Endothelial cell of umbilical vein (primary cell): ENCODE results near the gene EEF1A1. TPM values are rescaled to one million over a fixed set of nuclear protein-coding genes. Genes with fewer than 3 reads are reported as not detected.

Experiments
- BruUV-seq: library from RNA; stranded (reverse); fragments of 400-500 nt; replicated peaks from 2 replicates; lab custom pipeline; 2021; lab: Mats Ljungman, UMichigan
- CTCF ChIA-PET: fragments of 300-600, 350-600 bp; sonication (Branson Sonifier 250); formaldehyde crosslinking; loops from one replicate; lab custom pipeline; 2021; ENCODE audit warnings: antibody characterized with exemption, inconsistent platforms; lab: Charles Lee
- POLR2A ChIA-PET: fragments of 300-600, 350-600 bp; sonication (Branson Sonifier 250); formaldehyde crosslinking; loops from one replicate; lab custom pipeline; 2021; ENCODE audit warnings: antibody characterized with exemption, inconsistent platforms; lab: Charles Lee
- DNase-seq: peaks from one replicate; pipeline ENCODE4 v3.0.0-alpha.2; 2011; ENCODE audit warnings: low read depth, low spot score
- FAIRE-seq: peaks from 2 replicates; lab custom pipeline; 2011; peaks lifted over from hg19 to GRCh38; lab: Jason Lieb, UNC
- H2AFZ ChIP-seq: 2 replicates; pipeline ENCODE4 v1.6.0; 2012; ENCODE audit warnings: low read depth, low read length, control low read depth, inconsistent platforms
- H3K27ac ChIP-seq: 2 replicates; pipeline ENCODE4 v1.5.1; 2011; ENCODE audit warnings: low read depth, mild to moderate bottlenecking, control low read depth, low read length, moderate library complexity; ENCODE audit not compliant: insufficient read depth
- H3K27me3 ChIP-seq, 2 experiments: 2 replicates each; pipeline versions ENCODE4 v1.6.0 to v1.6.1; 2011; ENCODE audit warnings: low read length in 2 of 2, mixed read lengths in 1 of 2; ENCODE audit not compliant: control insufficient read depth in 2 of 2, insufficient read depth in 2 of 2
- H3K36me3 ChIP-seq, 2 experiments: 2 replicates in 1 of 2; 3 replicates in 1 of 2; pipeline ENCODE4 v1.5.1; 2011; ENCODE audit warnings: low read length in 2 of 2, mild to moderate bottlenecking in 1 of 2, moderate library complexity in 1 of 2; ENCODE audit not compliant: control insufficient read depth in 2 of 2, insufficient read depth in 2 of 2; ENCODE audit errors: extremely low read depth in 1 of 2
- H3K4me1 ChIP-seq: 3 replicates; pipeline ENCODE4 v1.5.1; 2011; ENCODE audit warnings: mild to moderate bottlenecking, low read length; ENCODE audit not compliant: control insufficient read depth, insufficient read depth; ENCODE audit errors: extremely low read depth
- H3K4me2 ChIP-seq: 2 replicates; pipeline ENCODE4 v1.6.1; 2011; ENCODE audit warnings: low read length, control low read depth, mixed read lengths; ENCODE audit not compliant: insufficient read depth
- H3K4me3 ChIP-seq, 3 experiments: fragments of 200-600 bp in 1 of 3; sonication (generic), shearing (Covaris generic) in 1 of 3; replicated peaks in 1 of 3; 2 replicates each; pipeline ENCODE4 v1.5.1; 2011 to 2016; ENCODE audit warnings: control low read depth in 3 of 3, low read length in 3 of 3, mild to moderate bottlenecking in 2 of 3, inconsistent platforms in 1 of 3, low read depth in 1 of 3, moderate library complexity in 1 of 3; ENCODE audit not compliant: insufficient read depth in 1 of 3
- H3K79me2 ChIP-seq: 2 replicates; pipeline ENCODE4 v1.6.0; 2012; ENCODE audit warnings: low read length, inconsistent platforms; ENCODE audit not compliant: control insufficient read depth, insufficient read depth
- H3K9ac ChIP-seq: replicated peaks from 2 replicates; pipeline ENCODE3; 2011; ENCODE audit warnings: low read length, control low read depth; ENCODE audit not compliant: insufficient read depth; ENCODE audit errors: extremely low read depth
- H3K9me1 ChIP-seq: replicated peaks from 3 replicates; pipeline ENCODE4 v1.6.0; 2011; ENCODE audit warnings: mild to moderate bottlenecking, low read length; ENCODE audit not compliant: control insufficient read depth, insufficient read depth; ENCODE audit errors: extremely low read depth
- H3K9me3 ChIP-seq: replicated peaks from 2 replicates; pipeline ENCODE4 v1.5.1; 2012; ENCODE audit warnings: low read length, inconsistent platforms; ENCODE audit not compliant: control insufficient read depth, insufficient read depth
- H4K20me1 ChIP-seq: replicated peaks from 2 replicates; pipeline ENCODE3; 2011; ENCODE audit warnings: mild to moderate bottlenecking, low read length; ENCODE audit not compliant: control insufficient read depth, insufficient read depth; ENCODE audit errors: extremely low read depth
- EZH2 ChIP-seq: IDR thresholded peaks from 2 replicates; pipeline ENCODE4 v1.6.1; 2012; ENCODE audit warnings: borderline replicate concordance, low read depth, mild to moderate bottlenecking, moderate library complexity, low read length, inconsistent platforms; ENCODE audit not compliant: severe bottlenecking
- FOS ChIP-seq: IDR thresholded peaks from 2 replicates; pipeline ENCODE4 v1.6.1; 2011; ENCODE audit warnings: mild to moderate bottlenecking, low read length, moderate library complexity, borderline replicate concordance; ENCODE audit not compliant: insufficient read depth
- GATA2 ChIP-seq: IDR thresholded peaks from 2 replicates; pipeline ENCODE4 v1.7.0; 2011; ENCODE audit warnings: low read depth, mild to moderate bottlenecking, moderate library complexity, mixed read lengths, low read length; ENCODE audit not compliant: insufficient read length, insufficient read depth
- JUN ChIP-seq: IDR thresholded peaks from 2 replicates; pipeline ENCODE4 v1.6.1; 2011; ENCODE audit warnings: borderline replicate concordance, low read depth; ENCODE audit not compliant: insufficient read length, insufficient read depth
- MYC ChIP-seq: IDR thresholded peaks from one replicate; pipeline ENCODE4 v1.6.1; 2011; ENCODE audit warnings: mild to moderate bottlenecking, low read depth, low read length
- POLR2A ChIP-seq: IDR thresholded peaks from 2 replicates; pipeline ENCODE4 v1.6.1; 2012; ENCODE audit warnings: low read depth, mild to moderate bottlenecking, control low read depth, low read length
- POLR2AphosphoS5 ChIP-seq: IDR thresholded peaks from 2 replicates; pipeline ENCODE4 v1.6.1; 2012; ENCODE audit warnings: low read depth, mild to moderate bottlenecking, control low read depth, low read length, moderate library complexity; ENCODE audit not compliant: insufficient read depth
- dilution Hi-C: fragments of 300-500 bp; cut with MboI; formaldehyde crosslinking; loops from one replicate; pipeline ENCODE4 v1.15.0; 2019; ENCODE audit warnings: low sequenced_read_pairs; ENCODE audit not compliant: extremely low pct_ligation_motif_present
- intact Hi-C: fragments of 100-400 bp; cut with micrococcal nuclease; formaldehyde crosslinking; loops from one replicate; pipeline ENCODE4 v1.10.0; 2022
- polyA plus RNA-seq, 4 experiments: library from polyadenylated mRNA; depleted of rRNA in 3 of 4; stranded (reverse) in 3 of 4; unstranded in 1 of 4; fragments of >200 nt; gene quantifications; 2 replicates each; pipeline versions ENCODE4 v1.2.1 to v1.2.3, GENCODE V29; 2011 to 2012; ENCODE audit warnings: missing spikeins in 1 of 4
- total RNA-seq: library from RNA; stranded (reverse); gene quantifications from 2 replicates; pipeline ENCODE4 v1.2.3, GENCODE V29; 2021
- TF ChIP-seq, protein P1 (sequence below), 2 donors: IDR thresholded peaks; 1 replicate in 1 of 2; 2 replicates in 1 of 2; pipeline ENCODE4 v1.5.1; 2011; ENCODE audit warnings: low read length in 2 of 2, mild to moderate bottlenecking in 2 of 2, moderate library complexity in 2 of 2, control low read depth in 1 of 2, inconsistent platforms in 1 of 2, low read depth in 1 of 2; ENCODE audit not compliant: insufficient read depth in 1 of 2; ENCODE audit errors: extremely low read depth in 1 of 2
- TF ChIP-seq, protein P2 (sequence below): IDR thresholded peaks from 2 replicates; pipeline ENCODE4 v1.6.1; 2011; ENCODE audit not compliant: insufficient read depth, insufficient read length

EEF1A1 gene
- total and polyA plus RNA-seq, 2 donors (not counting 3 experiments of a cell fraction or from before 2014, with no cell fraction given), result 9,186 to 11,104 TPM

DNA sequence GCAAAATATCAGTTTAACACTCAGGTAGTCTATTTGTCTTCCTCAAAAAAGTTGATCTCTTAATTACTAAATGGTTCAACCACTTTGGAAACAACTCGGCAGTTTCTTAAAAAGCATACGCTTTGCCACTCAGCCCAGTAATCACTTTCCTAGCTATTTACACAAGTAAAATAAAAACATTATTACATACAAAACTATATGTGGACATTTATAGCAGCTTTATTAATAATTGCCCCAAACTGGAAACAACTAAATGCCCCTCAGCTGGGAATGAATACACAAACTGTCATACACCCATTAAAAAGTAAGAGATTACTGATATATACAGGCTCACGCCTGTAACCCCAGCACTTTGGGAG, 7.4 kb downstream of the EEF1A1 start:
- Histone ChIP-seq H3K4me1 (peaks cover 15% of the 10 kb centered on the region), H3K9me1 (no peaks in the 10 kb centered on the region), H3K9ac (no peak overlapping the region), H3K36me3 (peaks cover 13 to 20% of the 10 kb centered on the region in 2 experiments), H3K9me3 (no peaks in the 10 kb centered on the region), H3K4me2 (no peak overlapping the region), H3K27me3 (no peaks in the 10 kb centered on the region), H3K27ac (no peak overlapping the region), H2AFZ (no peak overlapping the region), H4K20me1 (peaks cover 4% of the 10 kb centered on the region), H3K79me2 (peaks cover 20% of the 10 kb centered on the region), H3K4me3 (no peak overlapping the region)
- intact Hi-C loops, result no loop called here
- peak; percentile 44 for FAIRE-seq
- dilution Hi-C loops, result loop anchor here (10.0 kb wide), 1 partner anchor 71 kb away; no protein-coding TSS in a partner anchor
- DNase-seq, result peak; percentile 30
- CTCF ChIA-PET, result interaction anchor here (1.0 to 10.6 kb wide), 7 partner anchors 11 to 139 kb away, joined by 3 to 113 read pairs (median 7); no protein-coding TSS in a partner anchor
- no TSS peak for BruUV-seq
- TF ChIP-seq, protein P1, sequence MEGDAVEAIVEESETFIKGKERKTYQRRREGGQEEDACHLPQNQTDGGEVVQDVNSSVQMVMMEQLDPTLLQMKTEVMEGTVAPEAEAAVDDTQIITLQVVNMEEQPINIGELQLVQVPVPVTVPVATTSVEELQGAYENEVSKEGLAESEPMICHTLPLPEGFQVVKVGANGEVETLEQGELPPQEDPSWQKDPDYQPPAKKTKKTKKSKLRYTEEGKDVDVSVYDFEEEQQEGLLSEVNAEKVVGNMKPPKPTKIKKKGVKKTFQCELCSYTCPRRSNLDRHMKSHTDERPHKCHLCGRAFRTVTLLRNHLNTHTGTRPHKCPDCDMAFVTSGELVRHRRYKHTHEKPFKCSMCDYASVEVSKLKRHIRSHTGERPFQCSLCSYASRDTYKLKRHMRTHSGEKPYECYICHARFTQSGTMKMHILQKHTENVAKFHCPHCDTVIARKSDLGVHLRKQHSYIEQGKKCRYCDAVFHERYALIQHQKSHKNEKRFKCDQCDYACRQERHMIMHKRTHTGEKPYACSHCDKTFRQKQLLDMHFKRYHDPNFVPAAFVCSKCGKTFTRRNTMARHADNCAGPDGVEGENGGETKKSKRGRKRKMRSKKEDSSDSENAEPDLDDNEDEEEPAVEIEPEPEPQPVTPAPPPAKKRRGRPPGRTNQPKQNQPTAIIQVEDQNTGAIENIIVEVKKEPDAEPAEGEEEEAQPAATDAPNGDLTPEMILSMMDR (IDR thresholded peaks at IDR 0.05; ENCODE audit: extremely low read depth in 1 of 2, insufficient read depth in 1 of 2, low read depth in 1 of 2, low read length in 2 of 2), result no peak
- TF ChIP-seq JUN (no peak), POLR2AphosphoS5 (no peak), GATA2 (no peak), FOS (no peak), MYC (no peak), POLR2A (no peak), EZH2 (no peak)
- TF ChIP-seq, protein P2, sequence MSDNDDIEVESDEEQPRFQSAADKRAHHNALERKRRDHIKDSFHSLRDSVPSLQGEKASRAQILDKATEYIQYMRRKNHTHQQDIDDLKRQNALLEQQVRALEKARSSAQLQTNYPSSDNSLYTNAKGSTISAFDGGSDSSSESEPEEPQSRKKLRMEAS, result no peak
- POLR2A ChIA-PET, result interaction anchor here (0.6 to 4.1 kb wide), 9 partner anchors 8 to 186 kb away, joined by 3 to 26 read pairs (median 6); partner anchors contain the start of genes CGAS and SLC17A5
